AG04450 (cell line): ENCODE measurements around the gene SDK1. TPM values are rescaled to one million over a fixed set of nuclear protein-coding genes. Genes with fewer than 3 reads are reported as not detected.

Source experiments
- CTCF ChIA-PET: fragments of 300-600, 350-600 bp; formaldehyde crosslinking; extraction: SDS; loops from one replicate; lab custom pipeline; 2022; ENCODE audit warnings: antibody characterized with exemption, inconsistent platforms; lab: Charles Lee
- POLR2A ChIA-PET: fragments of 350-600 bp; formaldehyde crosslinking; extraction: SDS; loops from one replicate; lab custom pipeline; 2021; ENCODE audit warnings: antibody characterized with exemption, inconsistent platforms; lab: Yijun Ruan, JAX
- DNase-seq: peaks from one replicate; pipeline ENCODE4 v3.0.0-alpha.2; 2011; ENCODE audit warnings: low read depth, low spot score
- H3K27ac ChIP-seq: one replicate; pipeline ENCODE4 v1.5.1; 2012; ENCODE audit warnings: low read depth, low read length, control low read depth
- H3K27me3 ChIP-seq: one replicate; pipeline ENCODE4 v1.6.0; 2012; ENCODE audit warnings: low read length; ENCODE audit not compliant: control insufficient read depth, insufficient read depth
- H3K4me3 ChIP-seq: 2 replicates; pipeline ENCODE4 v1.5.1; 2011; ENCODE audit warnings: mild to moderate bottlenecking, low read depth, low read length, control low read depth
- H3K9me3 ChIP-seq: 2 replicates; pipeline ENCODE4 v1.5.1; 2012; ENCODE audit warnings: low read length; ENCODE audit not compliant: control insufficient read depth, insufficient read depth
- CTCF ChIP-seq: IDR thresholded peaks from 2 replicates; pipeline ENCODE4 v1.5.1; 2011; ENCODE audit warnings: low read depth, low read length, control low read depth, inconsistent platforms
- polyA plus RNA-seq: library from polyadenylated mRNA; depleted of rRNA; stranded (reverse); fragments of >200 nt; gene quantifications from 2 replicates; pipeline ENCODE4 v1.2.3, GENCODE V29; 2011

SDK1 gene
- polyA plus RNA-seq, 1 experiment = 2.2 TPM

GRCh38 chr7:4024133-4024532 is 723.1 kb downstream of the SDK1 start:
- peaks cover 66% of the 10 kb centered on the region for H3K9me3 ChIP-seq
- no peak for TF ChIP-seq CTCF
- CTCF ChIA-PET = no interaction called here
- H3K27me3 ChIP-seq = no peaks in the 10 kb centered on the region
- no peak overlapping the region for H3K27ac ChIP-seq
- H3K4me3 ChIP-seq = no peak overlapping the region
- no peak for DNase-seq
- POLR2A ChIA-PET = no interaction called here

GRCh38 chr7:4024806-4025205 is 723.8 kb downstream of the SDK1 start:
- ChIA-PET POLR2A (no interaction called here), CTCF (no interaction called here)
- Histone ChIP-seq H3K27ac (no peak overlapping the region), H3K4me3 (no peak overlapping the region), H3K9me3 (peaks cover 62% of the 10 kb centered on the region), H3K27me3 (no peaks in the 10 kb centered on the region)
- no peak for DNase-seq
- no peak for TF ChIP-seq CTCF

- no peak for TF ChIP-seq CTCF
- ChIA-PET POLR2A (no interaction called here), CTCF (no interaction called here)
- no peak for DNase-seq
- H3K9me3 ChIP-seq = peaks cover 62% of the 10 kb centered on the region
- no peak overlapping the region for H3K4me3 ChIP-seq
- H3K27ac ChIP-seq = no peak overlapping the region
- no peaks in the 10 kb centered on the region for H3K27me3 ChIP-seq
Observed at GRCh38 chr7:4025210-4025609, 724.2 kb downstream of the SDK1 start.

- H3K27me3 ChIP-seq = no peaks in the 10 kb centered on the region
- no peak for DNase-seq
- no peak overlapping the region for H3K4me3 ChIP-seq
- peaks cover 60% of the 10 kb centered on the region for H3K9me3 ChIP-seq
- no peak overlapping the region for H3K27ac ChIP-seq
- no peak for TF ChIP-seq CTCF
- ChIA-PET POLR2A (no interaction called here), CTCF (no interaction called here)
Observed at GRCh38 chr7:4025694-4026615, 724.9 kb downstream of the SDK1 start.

- ChIA-PET POLR2A (no interaction called here), CTCF (no interaction called here)
- H3K27me3 ChIP-seq = no peaks in the 10 kb centered on the region
Observed at GRCh38 chr7:4026941-4027486, 726.0 kb downstream of the SDK1 start.

More at GRCh38 chr7:4026941-4027486, 726.0 kb downstream of the SDK1 start:
- no peak for DNase-seq
- Histone ChIP-seq H3K4me3 (no peak overlapping the region), H3K27ac (no peak overlapping the region), H3K9me3 (peaks cover 49% of the 10 kb centered on the region)
- no peak for TF ChIP-seq CTCF
